Activated T-cell treated with anti-CD3 and anti-CD28 coated beads, Interleukin-2, amount 50 U/mL, for 72 hours (primary cell): ENCODE results near the gene POLRMT. TPM values are rescaled to one million over a fixed set of nuclear protein-coding genes. Genes with fewer than 3 reads are reported as not detected.

Source experiments
- ATAC-seq, 2 donors: fragments of 150-1000 bp; cut with Tn5 transposase; replicated peaks in 1 of 2; 2 replicates each; pipeline ENCODE4 v1.10.0; 2021; ENCODE audit warnings: moderate library complexity in 2 of 2, mild to moderate bottlenecking in 1 of 2
- DNase-seq, 2 donors: peaks; one replicate each; pipeline ENCODE4 v3.0.0; 2021 to 2022; ENCODE audit warnings: mixed read lengths in 1 of 2
- H3K27ac Mint-ChIP-seq: one replicate; pipeline ENCODE4 v1.8.0; 2022; ENCODE audit warnings: mild to moderate bottlenecking, moderate library complexity, mixed read lengths
- H3K27me3 Mint-ChIP-seq: one replicate; pipeline ENCODE4 v1.8.0; 2022; ENCODE audit warnings: low read depth, mixed read lengths
- H3K36me3 Mint-ChIP-seq, 2 donors: one replicate each; pipeline ENCODE4 v1.8.0; 2022; ENCODE audit warnings: mixed read lengths in 2 of 2, mild to moderate bottlenecking in 1 of 2; ENCODE audit not compliant: insufficient read depth in 2 of 2
- H3K4me1 Mint-ChIP-seq: one replicate; pipeline ENCODE4 v1.8.0; 2022; ENCODE audit warnings: low read depth, mixed read lengths
- H3K4me3 Mint-ChIP-seq, 2 donors: one replicate each; pipeline ENCODE4 v1.8.0; 2022; ENCODE audit warnings: mild to moderate bottlenecking in 2 of 2, mixed read lengths in 2 of 2, moderate library complexity in 2 of 2
- H3K9me3 Mint-ChIP-seq, 2 donors: one replicate each; pipeline ENCODE4 v1.8.0; 2022; ENCODE audit warnings: mixed read lengths in 2 of 2
- total RNA-seq, 2 donors: library from RNA; stranded (reverse); gene quantifications; one replicate each; pipeline ENCODE4 v1.2.3, GENCODE V29; 2022

POLRMT gene
- total RNA-seq, 2 donors from 2014 or later, result 62.7 to 79.0 TPM

DNA sequence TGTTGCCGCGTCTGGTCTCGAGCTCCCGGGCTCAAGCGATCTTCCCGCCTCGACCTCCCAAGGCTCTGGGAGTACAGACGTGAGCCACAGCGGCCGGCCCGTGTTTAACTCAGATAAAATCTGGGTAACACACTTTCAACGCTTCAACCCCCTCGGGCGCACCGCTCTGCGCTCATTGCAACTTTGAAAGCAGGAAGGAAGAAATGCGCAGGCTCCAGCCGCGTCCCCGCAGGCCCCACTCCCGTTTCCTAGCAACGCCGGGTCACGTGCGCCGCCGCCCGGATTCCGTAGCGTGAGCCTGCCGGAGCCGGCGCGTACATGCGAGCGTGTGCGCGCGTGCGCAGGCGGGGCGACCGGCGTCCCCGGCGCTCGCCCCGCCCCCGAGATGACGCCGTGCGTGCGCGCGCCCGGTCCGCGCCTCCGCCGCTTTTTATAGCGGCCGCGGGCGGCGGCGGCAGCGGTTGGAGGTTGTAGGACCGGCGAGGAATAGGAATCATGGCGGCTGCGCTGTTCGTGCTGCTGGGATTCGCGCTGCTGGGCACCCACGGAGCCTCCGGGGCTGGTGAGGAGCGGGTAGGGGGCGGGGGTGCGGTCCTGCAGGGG lies 61.1 kb downstream of the POLRMT start, which contains the start of gene BSG:
Gene BSG, plus strand, starts transcription at position 457 of the 603 bp plus-strand sequence. Its CDS starts 39 bp downstream, at position 496.
- Mint-ChIP-seq H3K9me3 (no peaks in the 10 kb centered on the region), H3K4me3 (peak within 1 kb of the TSS; percentile 89 to 97), H3K27me3 (no peaks in the 10 kb centered on the region), H3K36me3 (no peaks in the 10 kb centered on the region), H3K4me1 (peaks cover 40% of the 10 kb centered on the region), H3K27ac (peak within 1 kb of the TSS; percentile 92)
- ATAC-seq (peak; percentile 88 to 89), DNase-seq (peak; percentile 99)

DNA sequence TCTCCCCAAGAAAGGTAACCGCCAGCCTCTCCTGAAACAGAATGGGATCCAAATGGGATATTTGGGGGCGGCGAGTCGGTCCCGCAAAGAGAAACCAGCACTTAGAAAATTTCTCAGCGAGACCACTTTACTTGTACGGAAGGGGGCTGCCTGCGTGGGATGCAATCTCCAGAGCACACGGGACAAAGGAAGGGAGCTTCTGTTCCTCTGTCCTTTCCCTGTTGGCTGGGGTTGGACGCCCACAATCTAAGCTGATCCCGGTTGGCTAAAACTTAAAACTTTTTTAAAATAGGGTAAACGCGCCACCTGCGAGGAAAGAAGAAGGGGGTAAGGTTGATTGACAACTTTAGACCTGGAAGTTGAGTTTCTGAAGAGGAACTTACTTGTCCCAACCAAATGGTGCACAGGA lies 61.8 kb downstream of the POLRMT start:
- no peaks in the 10 kb centered on the region for H3K36me3 Mint-ChIP-seq
- H3K27me3 Mint-ChIP-seq, result no peaks in the 10 kb centered on the region
- H3K4me1 Mint-ChIP-seq, result peaks cover 39% of the 10 kb centered on the region
- H3K9me3 Mint-ChIP-seq, result no peaks in the 10 kb centered on the region
- no peak for DNase-seq
- H3K27ac Mint-ChIP-seq, result peak overlapping the region; percentile 92
- no peak for ATAC-seq
- peak overlapping the region; percentile 89 to 97 for H3K4me3 Mint-ChIP-seq

DNA sequence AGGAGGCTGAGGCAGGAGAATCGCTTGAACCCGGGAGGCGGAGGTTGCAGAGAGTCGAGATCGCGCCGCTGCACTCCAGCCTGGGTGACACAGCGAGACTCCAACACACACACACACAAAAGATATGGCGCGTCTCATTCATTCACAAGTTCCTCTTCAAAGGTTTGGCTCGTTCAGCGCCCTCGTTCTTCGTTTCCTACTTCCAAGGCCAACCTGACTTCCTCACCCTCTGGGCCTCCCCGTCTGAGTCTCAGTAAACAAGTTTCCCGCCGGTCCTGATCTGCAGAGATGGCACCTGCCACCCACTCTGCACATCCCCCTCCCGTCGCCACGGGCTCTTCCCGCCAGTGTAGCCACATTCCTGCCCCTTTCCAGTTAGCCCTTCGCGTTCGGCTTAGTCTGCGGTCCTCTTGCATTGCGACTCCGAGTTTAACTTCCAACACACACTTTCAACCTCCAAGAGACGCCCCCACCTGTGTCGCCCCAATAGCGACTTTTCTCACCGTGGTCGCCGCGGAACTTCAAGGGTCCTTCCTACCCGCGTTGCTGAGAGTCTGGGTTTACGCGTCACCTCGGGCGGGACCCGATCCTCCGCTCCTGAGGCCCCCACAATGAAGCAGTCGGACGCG lies 62.3 kb downstream of the POLRMT start:
- Mint-ChIP-seq H3K27ac (peak overlapping the region; percentile 92), H3K9me3 (no peaks in the 10 kb centered on the region), H3K36me3 (no peaks in the 10 kb centered on the region), H3K4me3 (peak overlapping the region; percentile 89 to 97), H3K4me1 (peaks cover 34% of the 10 kb centered on the region), H3K27me3 (no peaks in the 10 kb centered on the region)
- ATAC-seq (peak; percentile 20 to 22), DNase-seq (peak; percentile 46 to 58)

DNA sequence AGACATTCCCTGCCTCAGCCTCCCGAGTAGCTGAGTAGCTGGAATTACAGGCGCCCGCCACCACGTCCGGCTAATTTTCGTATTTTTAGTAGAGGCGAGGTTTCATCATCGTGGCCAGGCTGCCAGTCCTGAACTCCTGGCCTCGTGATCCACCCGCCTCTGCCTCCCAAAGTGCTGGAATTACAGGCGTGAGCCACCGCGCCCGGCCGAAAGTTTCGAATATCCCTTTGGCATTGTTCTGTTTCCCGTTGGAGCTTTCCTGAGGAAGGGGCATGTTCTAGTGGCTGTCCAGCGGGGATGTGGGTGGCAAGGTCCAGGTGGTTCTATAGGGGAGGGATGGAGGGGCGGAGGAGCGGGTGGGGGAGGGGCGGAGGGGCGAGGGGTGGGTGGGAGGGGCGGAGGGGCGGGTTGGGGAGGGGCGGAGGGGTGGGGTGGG lies 63.1 kb downstream of the POLRMT start:
- Mint-ChIP-seq H3K27ac (no peak overlapping the region), H3K27me3 (no peaks in the 10 kb centered on the region), H3K4me3 (peak overlapping the region in 1 of 2 donors; percentile 64), H3K9me3 (no peaks in the 10 kb centered on the region), H3K4me1 (peaks cover 33% of the 10 kb centered on the region), H3K36me3 (no peaks in the 10 kb centered on the region)
- ATAC-seq (no peak), DNase-seq (no peak)

DNA sequence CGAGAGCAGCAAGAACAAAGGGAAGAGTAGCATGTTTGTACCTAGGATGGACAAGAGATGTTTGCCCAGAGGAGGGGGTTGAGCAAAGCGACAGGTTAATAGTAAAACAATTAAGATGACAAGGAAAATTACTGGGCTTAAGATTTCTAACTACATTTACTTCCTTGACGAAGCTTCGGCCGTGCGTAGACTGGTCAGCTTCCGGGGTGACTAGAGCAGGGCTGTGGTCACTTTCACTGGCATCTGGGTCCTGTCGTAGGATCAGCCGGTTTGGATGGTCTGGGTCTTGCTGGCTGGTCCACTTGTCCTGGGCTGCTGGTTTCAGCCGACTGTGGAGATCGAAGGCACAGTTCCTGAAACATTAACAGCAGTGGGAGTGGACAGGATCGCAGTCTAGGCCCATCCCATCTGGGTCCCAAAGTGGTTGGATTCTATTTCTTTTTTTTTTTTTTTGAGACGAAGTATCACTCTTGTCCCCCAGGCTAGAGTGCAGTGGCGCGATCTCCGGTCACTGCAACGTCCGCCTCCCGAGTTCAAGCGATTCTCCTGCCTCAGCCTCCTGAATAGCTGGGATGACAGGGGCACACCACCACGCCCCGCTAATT lies 65.9 kb downstream of the POLRMT start:
- Mint-ChIP-seq H3K4me3 (no peak overlapping the region), H3K27ac (no peak overlapping the region), H3K9me3 (no peaks in the 10 kb centered on the region), H3K27me3 (no peaks in the 10 kb centered on the region), H3K36me3 (no peaks in the 10 kb centered on the region), H3K4me1 (peaks cover 13% of the 10 kb centered on the region)
- ATAC-seq (no peak), DNase-seq (no peak)

Other genes starting within 250 kb of the POLRMT start
- gene C2CD4C, start 224.4 kb downstream of the POLRMT start, total RNA-seq, result under 1 TPM; 0.77 to 0.97 TPM
- gene SHC2, start 172.5 kb downstream of the POLRMT start, total RNA-seq, result 1 to 10 TPM; 1.9 to 2.5 TPM
- under 1 TPM; 0.31 to 0.32 TPM for gene MADCAM1, start 137.1 kb downstream of the POLRMT start, total RNA-seq
- gene TPGS1, start 126.0 kb downstream of the POLRMT start, total RNA-seq, result 10 to 100 TPM; 11.9 to 12.1 TPM
- gene CDC34, start 101.8 kb downstream of the POLRMT start, total RNA-seq, result 10 to 100 TPM; 48.4 to 56.1 TPM
- gene GZMM, start 89.5 kb downstream of the POLRMT start, total RNA-seq, result 10 to 100 TPM; 23.5 to 31.0 TPM
- gene BSG, start 60.9 kb downstream of the POLRMT start, total RNA-seq, result 100 to 1,000 TPM; 144 to 162 TPM
- gene HCN2, start 43.7 kb downstream of the POLRMT start, total RNA-seq, result 1 to 10 TPM in 1 of 2 donors, under 1 TPM in 1; 0.81 to 1.1 TPM
- not detected for gene FGF22, start 6.3 kb upstream of the POLRMT start, total RNA-seq
- gene RNF126, start 29.7 kb upstream of the POLRMT start, total RNA-seq, result 10 to 100 TPM; 72.8 to 91.8 TPM
- gene FSTL3, start 42.9 kb upstream of the POLRMT start, total RNA-seq, result 10 to 100 TPM; 10.0 to 11.4 TPM
- gene PRSS57, start 61.9 kb upstream of the POLRMT start, total RNA-seq, result under 1 TPM in 1 of 2 donors, not detected in 1; 0.22 TPM
- gene PALM, start 75.4 kb upstream of the POLRMT start, total RNA-seq, result 1 to 10 TPM in 1 of 2 donors, under 1 TPM in 1; 0.72 to 2.0 TPM
- gene MISP, start 117.6 kb upstream of the POLRMT start, total RNA-seq, result not detected
- gene PTBP1, start 163.9 kb upstream of the POLRMT start, total RNA-seq, result 100 to 1,000 TPM; 515 to 611 TPM
- gene PLPPR3, start 188.4 kb upstream of the POLRMT start, total RNA-seq, result not detected
- not detected for gene AZU1, start 194.3 kb upstream of the POLRMT start, total RNA-seq
- gene PRTN3, start 207.5 kb upstream of the POLRMT start, total RNA-seq, result not detected
- gene ELANE, start 218.8 kb upstream of the POLRMT start, total RNA-seq, result not detected
- gene CFD, start 226.1 kb upstream of the POLRMT start, total RNA-seq, result 1 to 10 TPM; 2.1 to 3.1 TPM